NT2/D1 (cell line): ENCODE measurements around the gene TAS2R39.

Experiments used
- YY1 ChIP-seq: IDR thresholded peaks from 2 replicates; pipeline ENCODE4 v1.6.1; 2011; ENCODE audit not compliant: insufficient read length, insufficient read depth
- ZNF274 ChIP-seq: IDR thresholded peaks from 2 replicates; pipeline ENCODE4 v1.6.1; 2011; ENCODE audit warnings: mild to moderate bottlenecking, low read depth, low read length

GRCh38 chr7:143222782-143223181 is 39.6 kb downstream of the TAS2R39 start:
- no peak for TF ChIP-seq YY1
- no peak for TF ChIP-seq ZNF274
